AG04450 (cell line): Measurements from ENCODE around the gene SPATA7. TPM values are rescaled to one million over a fixed set of nuclear protein-coding genes. Genes with fewer than 3 reads are reported as not detected.

Source experiments
- CTCF ChIA-PET: fragments of 300-600, 350-600 bp; formaldehyde crosslinking; extraction: SDS; loops from one replicate; lab custom pipeline; 2022; ENCODE audit warnings: antibody characterized with exemption, inconsistent platforms; lab: Charles Lee
- POLR2A ChIA-PET: fragments of 350-600 bp; formaldehyde crosslinking; extraction: SDS; loops from one replicate; lab custom pipeline; 2021; ENCODE audit warnings: antibody characterized with exemption, inconsistent platforms; lab: Yijun Ruan, JAX
- DNase-seq: peaks from one replicate; pipeline ENCODE4 v3.0.0-alpha.2; 2011; ENCODE audit warnings: low read depth, low spot score
- H3K27ac ChIP-seq: one replicate; pipeline ENCODE4 v1.5.1; 2012; ENCODE audit warnings: low read depth, low read length, control low read depth
- H3K27me3 ChIP-seq: one replicate; pipeline ENCODE4 v1.6.0; 2012; ENCODE audit warnings: low read length; ENCODE audit not compliant: control insufficient read depth, insufficient read depth
- H3K4me3 ChIP-seq: 2 replicates; pipeline ENCODE4 v1.5.1; 2011; ENCODE audit warnings: mild to moderate bottlenecking, low read depth, low read length, control low read depth
- H3K9me3 ChIP-seq: 2 replicates; pipeline ENCODE4 v1.5.1; 2012; ENCODE audit warnings: low read length; ENCODE audit not compliant: control insufficient read depth, insufficient read depth
- CTCF ChIP-seq: IDR thresholded peaks from 2 replicates; pipeline ENCODE4 v1.5.1; 2011; ENCODE audit warnings: low read depth, low read length, control low read depth, inconsistent platforms
- polyA plus RNA-seq: library from polyadenylated mRNA; depleted of rRNA; stranded (reverse); fragments of >200 nt; gene quantifications from 2 replicates; pipeline ENCODE4 v1.2.3, GENCODE V29; 2011

The SPATA7 gene
- polyA plus RNA-seq, 1 experiment: 22.7 TPM

DNA sequence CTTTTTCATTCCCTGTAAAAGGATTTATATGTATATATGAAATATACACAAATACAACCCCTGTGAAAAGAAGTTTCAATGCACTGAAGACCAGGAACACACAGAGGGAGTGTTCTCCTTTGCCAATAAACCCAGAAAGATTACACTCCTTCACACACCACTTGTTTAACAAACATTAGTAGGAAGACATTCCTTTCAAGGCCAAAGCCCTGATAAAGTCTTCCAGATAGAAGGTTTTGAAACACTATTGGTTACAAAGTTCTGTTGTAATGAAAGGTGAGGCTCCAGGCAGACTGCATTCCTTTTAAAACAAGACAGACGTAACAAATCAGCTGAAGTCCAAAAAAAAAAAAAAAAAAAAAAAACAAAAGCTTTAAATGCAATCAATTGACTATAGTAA, 88.3 kb downstream of the SPATA7 start:
- no peak overlapping the region for H3K27ac ChIP-seq
- TF ChIP-seq CTCF: no peak
- peaks cover 2% of the 10 kb centered on the region; the same call in 1 of the 2 replicates for H3K9me3 ChIP-seq
- H3K4me3 ChIP-seq: no peak overlapping the region
- H3K27me3 ChIP-seq: no peaks in the 10 kb centered on the region
- ChIA-PET POLR2A (interaction anchor here (0.6 kb wide), 1 partner anchor 79 kb away, joined by 3 read pairs; no protein-coding TSS in a partner anchor), CTCF (interaction anchor here (0.7 to 2.5 kb wide), 2 partner anchors 18 to 82 kb away, joined by 5 to 10 read pairs; no protein-coding TSS in a partner anchor)
- no peak for DNase-seq

DNA sequence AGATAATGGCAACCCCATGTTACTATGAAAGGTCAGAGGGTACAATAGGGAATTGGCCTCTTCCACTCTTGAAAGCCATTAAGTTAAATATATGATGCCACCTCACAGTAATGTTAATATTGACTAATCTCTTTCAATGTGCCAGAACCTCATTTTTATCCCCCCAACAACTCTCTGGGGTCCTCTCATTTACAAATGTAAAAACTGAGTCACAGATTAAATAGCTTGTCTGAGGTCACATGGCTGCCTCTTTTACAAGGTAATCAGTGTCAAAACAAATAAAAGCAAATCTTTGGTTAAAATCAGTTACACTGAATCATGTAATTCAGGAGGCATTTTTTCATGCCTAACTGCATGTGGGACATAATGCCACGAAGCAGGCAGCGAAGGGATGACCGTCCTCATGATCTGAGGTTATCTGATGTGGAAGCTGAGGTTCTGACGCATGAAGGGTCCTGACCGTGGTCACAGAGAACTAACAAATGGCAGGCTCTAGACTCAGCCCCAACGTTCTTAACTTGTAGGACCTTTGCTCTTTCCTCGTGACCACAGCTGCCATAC, 90.8 kb downstream of the SPATA7 start:
- CTCF ChIA-PET: interaction anchor here (0.8 to 2.5 kb wide), 2 partner anchors 15 to 16 kb away, joined by 5 to 10 read pairs; no protein-coding TSS in a partner anchor
- TF ChIP-seq CTCF: no peak
- DNase-seq: no peak
- H3K27me3 ChIP-seq: no peaks in the 10 kb centered on the region
- H3K9me3 ChIP-seq: peaks cover 14% of the 10 kb centered on the region; the same call in 1 of the 2 replicates
- POLR2A ChIA-PET: no interaction called here
- H3K27ac ChIP-seq: no peak overlapping the region
- no peak overlapping the region for H3K4me3 ChIP-seq

DNA sequence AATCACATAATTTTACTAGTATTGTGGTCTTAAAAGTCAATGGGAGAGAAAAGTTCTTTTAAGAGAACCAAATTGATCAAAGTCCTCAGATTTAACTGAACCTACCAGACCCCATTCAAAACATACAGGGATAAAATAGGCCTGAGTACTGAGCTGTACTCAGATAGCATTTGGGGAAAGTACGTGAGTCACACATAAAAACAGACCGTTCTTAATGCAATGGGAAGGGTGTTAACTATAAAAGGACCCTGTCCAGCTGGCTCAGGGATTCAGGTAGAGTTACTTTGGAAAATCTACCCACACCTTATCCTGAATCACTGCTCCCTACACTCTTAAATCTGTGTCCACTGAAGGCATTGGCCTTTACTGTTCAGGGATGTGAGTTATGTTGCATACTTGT, 91.4 kb downstream of the SPATA7 start:
- no peaks in the 10 kb centered on the region for H3K27me3 ChIP-seq
- H3K9me3 ChIP-seq: peaks cover 14% of the 10 kb centered on the region; the same call in 1 of the 2 replicates
- ChIA-PET CTCF (interaction anchor here (0.8 kb wide), 1 partner anchor 15 kb away, joined by 5 read pairs; no protein-coding TSS in a partner anchor), POLR2A (no interaction called here)
- no peak for DNase-seq
- TF ChIP-seq CTCF: no peak
- no peak overlapping the region for H3K4me3 ChIP-seq
- H3K27ac ChIP-seq: no peak overlapping the region

DNA sequence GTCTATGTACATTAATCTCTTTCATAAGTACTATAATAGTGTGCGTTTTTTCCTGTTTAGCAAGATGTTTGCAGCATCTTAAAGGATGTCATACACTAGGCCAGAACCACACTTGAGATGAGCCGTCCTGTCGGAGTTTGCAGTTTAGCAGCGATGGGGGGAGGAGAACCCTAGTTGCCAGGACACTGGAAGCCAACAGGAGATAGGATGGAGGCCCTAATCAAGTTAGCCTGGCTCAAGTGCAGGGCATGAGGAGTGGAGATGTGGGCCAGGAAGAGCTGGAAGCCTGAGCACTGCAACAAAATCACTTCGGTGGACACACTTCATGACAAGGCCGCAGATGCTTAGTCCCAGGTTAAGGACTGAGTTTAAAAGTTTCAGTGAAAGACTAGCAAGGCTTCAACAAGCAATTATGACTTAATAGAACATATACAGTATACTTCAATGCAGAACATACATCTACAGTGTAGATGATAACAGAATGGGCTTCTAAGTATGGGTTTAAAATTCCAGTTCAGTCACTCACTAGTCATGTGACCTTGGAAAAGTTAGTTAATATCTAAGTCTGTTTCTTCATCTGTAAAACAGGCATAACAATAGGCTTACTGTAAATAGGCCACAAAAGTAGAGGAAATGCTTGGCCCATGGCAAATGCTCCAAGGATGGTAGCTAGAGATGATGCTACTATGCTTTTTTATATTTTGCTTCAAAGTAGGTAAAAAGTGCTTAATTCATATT, 92.2 kb downstream of the SPATA7 start:
- no peak for TF ChIP-seq CTCF
- Histone ChIP-seq H3K27me3 (no peaks in the 10 kb centered on the region), H3K4me3 (no peak overlapping the region), H3K27ac (no peak overlapping the region), H3K9me3 (peaks cover 14% of the 10 kb centered on the region; the same call in 1 of the 2 replicates)
- ChIA-PET CTCF (no interaction called here), POLR2A (interaction anchor here (1.1 kb wide), 1 partner anchor 10 kb away, joined by 3 read pairs; no protein-coding TSS in a partner anchor)
- DNase-seq: no peak

- POLR2A ChIA-PET: no interaction called here
- Histone ChIP-seq H3K27ac (no peak overlapping the region), H3K9me3 (peaks cover 14% of the 10 kb centered on the region; the same call in 1 of the 2 replicates), H3K27me3 (no peaks in the 10 kb centered on the region), H3K4me3 (no peak overlapping the region)
- no peak for TF ChIP-seq CTCF
- no peak for DNase-seq
- CTCF ChIA-PET: no interaction called here
Measured at GRCh38 chr14:88478931-88479330, 93.5 kb downstream of the SPATA7 start.
